ENCODE data around the gene TAS2R43. TPM values are rescaled to one million over a fixed set of nuclear protein-coding genes. Genes with fewer than 3 reads are reported as not detected.
"Not testable (repeated sequence)": the region's sequence is repeated elsewhere in the genome, so short reads cannot be mapped to it uniquely, and the experiment has no call there.

TAS2R43 gene
- total RNA-seq, 4 donors from 2014 or later, result 1.4 to 8.0 (median 3.0) TPM

DNA sequence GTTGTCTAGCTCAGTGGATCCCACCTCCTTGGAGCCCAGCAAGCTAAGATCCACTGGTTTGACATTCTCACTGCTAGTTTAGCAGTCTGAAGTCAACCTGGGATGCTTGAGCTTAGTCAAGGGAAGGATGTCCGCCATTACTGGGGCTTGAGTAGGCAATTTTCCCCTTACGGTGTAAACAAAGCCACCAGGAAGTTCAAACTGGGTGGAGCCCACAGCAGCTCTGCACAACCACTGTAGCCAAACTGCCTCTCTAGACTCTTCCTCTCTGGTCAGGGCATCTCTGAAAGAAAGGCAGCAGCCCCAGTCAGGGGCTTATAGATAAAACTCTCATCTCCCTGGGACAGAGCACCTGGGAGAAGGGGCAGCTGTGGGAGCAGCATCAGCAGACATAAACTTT lies 16.7 kb upstream of the TAS2R43 start:
- DNase-seq (ENCODE audit: low spot score) (no peak), ATAC-seq (ENCODE audit: low FRiP score) (no peak)
- TF ChIP-seq, protein P1, sequence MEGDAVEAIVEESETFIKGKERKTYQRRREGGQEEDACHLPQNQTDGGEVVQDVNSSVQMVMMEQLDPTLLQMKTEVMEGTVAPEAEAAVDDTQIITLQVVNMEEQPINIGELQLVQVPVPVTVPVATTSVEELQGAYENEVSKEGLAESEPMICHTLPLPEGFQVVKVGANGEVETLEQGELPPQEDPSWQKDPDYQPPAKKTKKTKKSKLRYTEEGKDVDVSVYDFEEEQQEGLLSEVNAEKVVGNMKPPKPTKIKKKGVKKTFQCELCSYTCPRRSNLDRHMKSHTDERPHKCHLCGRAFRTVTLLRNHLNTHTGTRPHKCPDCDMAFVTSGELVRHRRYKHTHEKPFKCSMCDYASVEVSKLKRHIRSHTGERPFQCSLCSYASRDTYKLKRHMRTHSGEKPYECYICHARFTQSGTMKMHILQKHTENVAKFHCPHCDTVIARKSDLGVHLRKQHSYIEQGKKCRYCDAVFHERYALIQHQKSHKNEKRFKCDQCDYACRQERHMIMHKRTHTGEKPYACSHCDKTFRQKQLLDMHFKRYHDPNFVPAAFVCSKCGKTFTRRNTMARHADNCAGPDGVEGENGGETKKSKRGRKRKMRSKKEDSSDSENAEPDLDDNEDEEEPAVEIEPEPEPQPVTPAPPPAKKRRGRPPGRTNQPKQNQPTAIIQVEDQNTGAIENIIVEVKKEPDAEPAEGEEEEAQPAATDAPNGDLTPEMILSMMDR (IDR thresholded peaks at IDR 0.05), result no peak

DNA sequence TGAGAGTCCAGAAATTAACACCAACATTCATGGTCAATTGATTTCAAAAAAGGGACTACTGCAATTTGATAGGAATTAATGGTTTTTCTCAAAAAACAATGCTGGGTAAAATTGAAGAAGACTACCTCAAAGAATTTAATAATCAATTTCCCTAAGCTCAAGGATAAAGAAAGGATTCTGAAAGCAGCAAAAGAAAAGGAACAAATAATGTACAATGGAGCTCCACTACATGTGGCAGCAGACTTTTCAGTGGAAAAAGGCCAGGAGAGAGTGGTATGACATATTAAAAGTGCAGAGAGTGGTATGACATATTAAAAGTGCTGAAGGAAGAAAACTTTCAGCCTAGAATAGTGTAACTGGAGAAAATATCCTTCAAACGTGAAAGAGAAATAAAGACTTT lies 15.6 kb upstream of the TAS2R43 start:
- DNase-seq (ENCODE audit: low spot score), result no peak
- no peak for ATAC-seq (ENCODE audit: low FRiP score)
- TF ChIP-seq, protein P1 (IDR thresholded peaks at IDR 0.05), result no peak

DNA sequence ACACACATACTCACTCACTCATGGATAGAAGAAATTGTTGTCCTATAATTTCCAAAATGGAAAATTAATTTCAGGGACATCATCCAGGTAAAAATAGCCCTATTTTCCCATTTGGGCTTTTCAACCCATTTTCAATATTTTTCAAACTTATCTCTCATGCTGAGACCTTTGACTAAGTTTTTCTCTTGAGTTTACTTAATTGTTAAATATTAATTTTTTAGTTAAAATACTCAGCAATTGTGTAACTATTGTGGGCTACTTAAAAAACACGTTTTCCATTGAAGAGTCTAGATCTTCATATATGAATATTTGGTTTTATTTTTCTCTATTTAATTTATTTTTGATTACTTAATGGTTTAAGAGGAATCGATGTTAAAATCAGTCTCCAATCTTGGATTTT lies 14.2 kb upstream of the TAS2R43 start:
- ATAC-seq (ENCODE audit: low FRiP score) (no peak), DNase-seq (ENCODE audit: low spot score) (no peak)
- TF ChIP-seq, protein P1 (IDR thresholded peaks at IDR 0.05), result no peak

DNA sequence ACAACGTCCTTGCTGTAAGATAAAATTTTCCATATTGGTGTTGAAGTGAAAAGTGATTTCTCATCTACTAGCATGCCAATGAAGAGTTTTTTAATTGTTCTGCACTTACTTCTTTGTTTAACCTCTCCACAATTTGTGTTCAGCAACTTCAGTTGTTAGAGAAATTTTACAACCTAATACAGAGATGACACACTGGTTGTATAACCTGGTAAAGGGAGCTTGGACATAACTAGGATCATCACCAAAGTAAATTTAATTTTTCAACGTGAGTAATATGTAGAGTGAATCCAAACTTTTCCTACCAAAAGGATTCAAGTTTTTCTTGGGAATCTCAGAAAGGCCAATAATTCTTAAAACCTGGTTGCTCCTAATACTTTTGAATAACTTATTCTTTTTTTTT lies 13.4 kb upstream of the TAS2R43 start:
- TF ChIP-seq, protein P1 (IDR thresholded peaks at IDR 0.05), result no peak
- ATAC-seq (ENCODE audit: low FRiP score), result no peak
- no peak for DNase-seq (ENCODE audit: low spot score)

DNA sequence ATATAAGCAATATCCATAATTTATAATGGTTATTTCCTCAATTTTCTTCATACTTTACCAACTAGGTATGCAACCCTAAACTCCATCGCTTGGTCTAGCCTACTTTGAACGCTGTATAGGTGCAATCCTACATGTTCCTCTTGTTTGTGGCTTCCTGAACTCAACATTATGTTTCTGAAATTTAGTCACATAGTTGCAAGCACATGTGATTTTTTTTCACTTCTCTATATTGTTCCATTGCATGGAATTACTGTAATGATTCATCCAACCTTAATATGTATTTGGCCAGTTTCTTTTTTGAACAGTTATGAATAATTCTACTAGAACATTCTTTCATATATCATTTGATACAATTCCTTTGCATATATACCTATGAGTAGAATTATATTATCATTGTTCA lies 2.8 kb upstream of the TAS2R43 start:
- DNase-seq (ENCODE audit: low spot score); ATAC-seq (ENCODE audit: low FRiP score): not testable (repeated sequence)

DNA sequence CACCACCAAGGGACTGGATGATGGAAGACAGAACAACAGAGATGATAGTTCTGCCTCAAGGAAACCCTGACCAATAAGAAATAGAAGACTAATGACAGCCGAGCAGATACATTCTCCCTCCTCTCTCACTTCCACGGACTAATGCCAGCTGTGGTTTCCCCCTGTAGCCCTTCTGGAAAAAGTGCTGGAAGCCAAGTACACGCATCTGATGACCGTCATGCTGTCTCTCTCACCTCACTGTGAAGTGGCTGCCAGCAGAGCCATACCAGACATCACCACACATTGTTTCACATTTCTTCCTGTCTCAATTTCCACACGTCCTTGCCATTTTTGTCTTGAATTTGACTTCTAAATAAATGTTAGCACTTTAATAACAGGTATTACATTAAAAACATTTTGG lies 2.9 kb downstream of the TAS2R43 start:
- ATAC-seq (ENCODE audit: low FRiP score) (no peak), DNase-seq (ENCODE audit: low spot score) (no peak)

DNA sequence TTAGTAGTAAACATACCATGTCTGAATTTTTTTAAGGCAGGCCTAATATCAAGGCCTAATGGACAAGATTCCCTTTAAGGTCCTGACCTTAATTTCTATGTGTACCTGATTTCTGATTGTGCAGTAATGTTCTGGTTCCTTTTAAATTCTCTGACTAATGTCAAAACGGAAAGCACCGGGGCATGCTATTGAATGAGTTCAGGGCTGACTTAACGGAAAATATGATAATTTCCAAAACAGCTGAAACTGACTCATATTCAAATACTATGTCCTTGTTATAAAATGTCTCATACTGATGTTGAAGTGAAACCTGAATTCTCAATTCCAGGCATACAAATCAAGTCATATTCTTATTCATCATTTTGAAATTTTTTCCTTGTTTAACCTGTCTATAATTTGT lies 6.7 kb downstream of the TAS2R43 start:
- ATAC-seq (ENCODE audit: low FRiP score) (no peak), DNase-seq (ENCODE audit: low spot score) (no peak)

More for the DNA sequence above, 2.9 kb downstream of the TAS2R43 start:
- TF ChIP-seq, protein P1 (IDR thresholded peaks at IDR 0.05), result no peak

More for the DNA sequence above, 6.7 kb downstream of the TAS2R43 start:
- TF ChIP-seq, protein P1 (IDR thresholded peaks at IDR 0.05), result no peak
